RWPE2 (cell line): ENCODE results near the gene KRT85.
"Not testable (repeated sequence)": the region's sequence is repeated elsewhere in the genome, so short reads cannot be mapped to it uniquely, and the experiment has no call there.

Experiments
- ATAC-seq: fragments of 200-7000 bp; cut with Tn5 transposase; 3 replicates; pipeline ENCODE4 v1.9.1; 2021; ENCODE audit warnings: low read depth
- DNase-seq: peaks from one replicate; pipeline ENCODE4 v3.0.0-alpha.2; 2020; ENCODE audit warnings: low spot score
- H3K27ac ChIP-seq: fragments of 450-650 bp; 2 replicates; pipeline ENCODE4 v1.5.1; 2017; ENCODE audit warnings: mild to moderate bottlenecking; ENCODE audit not compliant: poor library complexity, severe bottlenecking
- H3K27me3 ChIP-seq: fragments of 250-450 bp; sonication (Bioruptor Pico); 2 replicates; pipeline ENCODE4 v1.5.1; 2021; ENCODE audit warnings: mild to moderate bottlenecking, moderate library complexity; ENCODE audit not compliant: insufficient read depth, poor library complexity, severe bottlenecking
- H3K36me3 ChIP-seq: fragments of 250-450 bp; sonication (Bioruptor Pico); 2 replicates; pipeline ENCODE4 v1.5.1; 2020; ENCODE audit warnings: low read depth, mild to moderate bottlenecking, moderate library complexity
- H3K4me1 ChIP-seq: fragments of 250-450 bp; sonication (Bioruptor Pico); 2 replicates; pipeline ENCODE4 v1.5.1; 2021; ENCODE audit warnings: mild to moderate bottlenecking, moderate library complexity; ENCODE audit not compliant: insufficient read depth, poor library complexity, severe bottlenecking
- H3K4me3 ChIP-seq: fragments of 250-450 bp; sonication (Bioruptor Pico); 2 replicates; pipeline ENCODE4 v1.5.1; 2021; ENCODE audit warnings: mild to moderate bottlenecking, moderate library complexity; ENCODE audit not compliant: severe bottlenecking
- H3K9me3 ChIP-seq: fragments of 250-450 bp; sonication (Bioruptor Pico); 2 replicates; pipeline ENCODE4 v1.5.1; 2021; ENCODE audit warnings: mild to moderate bottlenecking, moderate library complexity; ENCODE audit not compliant: severe bottlenecking
- CTCF ChIP-seq: fragments of 450-650 bp; IDR thresholded peaks from one replicate; pipeline ENCODE4 v1.5.1; 2017; ENCODE audit warnings: mild to moderate bottlenecking, moderate library complexity; ENCODE audit not compliant: poor library complexity, severe bottlenecking

KRT85 gene

GRCh38 chr12:52413782-52414345 lies 46.6 kb upstream of the KRT85 start:
- H3K9me3 ChIP-seq, result no peaks in the 10 kb centered on the region
- H3K4me1 ChIP-seq, result peaks cover 7% of the 10 kb centered on the region
- no peaks in the 10 kb centered on the region for H3K27me3 ChIP-seq
- no peak for ATAC-seq
- H3K36me3 ChIP-seq, result no peaks in the 10 kb centered on the region
- H3K27ac ChIP-seq, result no peak overlapping the region
- H3K4me3 ChIP-seq, result no peak overlapping the region
- no peak for TF ChIP-seq CTCF
- DNase-seq, result no peak

GRCh38 chr12:52413202-52413601 lies 45.9 kb upstream of the KRT85 start:
- ATAC-seq (peak; percentile 46; the same call in 2 of the 3 replicates), DNase-seq (no peak)
- TF ChIP-seq CTCF, result no peak
- no peaks in the 10 kb centered on the region for H3K27me3 ChIP-seq
- peaks cover 7% of the 10 kb centered on the region for H3K4me1 ChIP-seq
- H3K36me3 ChIP-seq, result no peaks in the 10 kb centered on the region
- no peak overlapping the region for H3K27ac ChIP-seq
- H3K9me3 ChIP-seq, result no peaks in the 10 kb centered on the region
- H3K4me3 ChIP-seq, result no peak overlapping the region

GRCh38 chr12:52411815-52412214 lies 44.5 kb upstream of the KRT85 start:
- no peak for DNase-seq
- Histone ChIP-seq H3K4me3 (no peak overlapping the region), H3K27ac (no peak overlapping the region), H3K36me3 (no peaks in the 10 kb centered on the region), H3K9me3 (no peaks in the 10 kb centered on the region), H3K4me1 (peaks cover 7% of the 10 kb centered on the region), H3K27me3 (no peaks in the 10 kb centered on the region)
- no peak for TF ChIP-seq CTCF
- ATAC-seq, result no peak

GRCh38 chr12:52410589-52411248 lies 43.4 kb upstream of the KRT85 start:
- not testable (repeated sequence) for ATAC-seq, H3K27ac ChIP-seq, H3K27me3 ChIP-seq, H3K36me3 ChIP-seq, H3K9me3 ChIP-seq, DNase-seq, H3K4me3 ChIP-seq, H3K4me1 ChIP-seq

- ATAC-seq (no peak), DNase-seq (no peak)
- Histone ChIP-seq H3K27me3 (no peaks in the 10 kb centered on the region), H3K4me1 (no peaks in the 10 kb centered on the region), H3K27ac (no peak overlapping the region), H3K36me3 (no peaks in the 10 kb centered on the region), H3K4me3 (no peak overlapping the region), H3K9me3 (no peaks in the 10 kb centered on the region)
- no peak for TF ChIP-seq CTCF
Measured at GRCh38 chr12:52407918-52408317, 40.6 kb upstream of the KRT85 start.
